ENCODE data around the gene POFUT1.

GRCh38 chr20:32274359-32274758 is 66.7 kb downstream of the POFUT1 start:
- no peak for TF ChIP-seq EZH2 (IDR thresholded peaks at IDR 0.05; ENCODE audit: borderline replicate concordance, low read depth, low read length, severe bottlenecking)
- no peak for TF ChIP-seq CTCF (IDR thresholded peaks at IDR 0.05; ENCODE audit: extremely low read depth in 1 of 2, insufficient read depth in 1 of 2, low read depth in 1 of 2, low read length in 2 of 2)
- TF ChIP-seq POLR2AphosphoS5 (IDR thresholded peaks at IDR 0.05; ENCODE audit: insufficient read depth, low read depth, low read length) = no peak
- TF ChIP-seq POLR2A (IDR thresholded peaks at IDR 0.05; ENCODE audit: low read depth, low read length) = no peak
- no peak for TF ChIP-seq MAX (IDR thresholded peaks at IDR 0.05; ENCODE audit: insufficient read depth, insufficient read length)
- TF ChIP-seq MYC (IDR thresholded peaks at IDR 0.05; ENCODE audit: low read depth, low read length) = no peak
- no peak for TF ChIP-seq GATA2 (IDR thresholded peaks at IDR 0.05; ENCODE audit: insufficient read depth, insufficient read length, low read depth, low read length)
- TF ChIP-seq JUN (IDR thresholded peaks at IDR 0.05; ENCODE audit: borderline replicate concordance, insufficient read depth, insufficient read length, low read depth) = no peak
